Retinal pigment epithelial cell (primary cell): ENCODE data around the gene ZBTB16.

Source experiments
- DNase-seq: peaks from one replicate; pipeline ENCODE4 v3.0.0-alpha.2; 2010; ENCODE audit warnings: low read depth
- H3K4me3 ChIP-seq: 2 replicates; pipeline ENCODE4 v1.5.1; 2011; ENCODE audit warnings: mild to moderate bottlenecking, low read length, control low read depth, moderate library complexity
- TF ChIP-seq, protein P1 (sequence below): conservative IDR thresholded peaks from 2 replicates; pipeline ENCODE4 v1.5.1; 2011; ENCODE audit warnings: low read depth, low read length, control low read depth, inconsistent platforms

The ZBTB16 gene

GRCh38 chr11:114062272-114062671, 2.8 kb downstream of the ZBTB16 start:
- no peak for DNase-seq
- TF ChIP-seq, protein P1, sequence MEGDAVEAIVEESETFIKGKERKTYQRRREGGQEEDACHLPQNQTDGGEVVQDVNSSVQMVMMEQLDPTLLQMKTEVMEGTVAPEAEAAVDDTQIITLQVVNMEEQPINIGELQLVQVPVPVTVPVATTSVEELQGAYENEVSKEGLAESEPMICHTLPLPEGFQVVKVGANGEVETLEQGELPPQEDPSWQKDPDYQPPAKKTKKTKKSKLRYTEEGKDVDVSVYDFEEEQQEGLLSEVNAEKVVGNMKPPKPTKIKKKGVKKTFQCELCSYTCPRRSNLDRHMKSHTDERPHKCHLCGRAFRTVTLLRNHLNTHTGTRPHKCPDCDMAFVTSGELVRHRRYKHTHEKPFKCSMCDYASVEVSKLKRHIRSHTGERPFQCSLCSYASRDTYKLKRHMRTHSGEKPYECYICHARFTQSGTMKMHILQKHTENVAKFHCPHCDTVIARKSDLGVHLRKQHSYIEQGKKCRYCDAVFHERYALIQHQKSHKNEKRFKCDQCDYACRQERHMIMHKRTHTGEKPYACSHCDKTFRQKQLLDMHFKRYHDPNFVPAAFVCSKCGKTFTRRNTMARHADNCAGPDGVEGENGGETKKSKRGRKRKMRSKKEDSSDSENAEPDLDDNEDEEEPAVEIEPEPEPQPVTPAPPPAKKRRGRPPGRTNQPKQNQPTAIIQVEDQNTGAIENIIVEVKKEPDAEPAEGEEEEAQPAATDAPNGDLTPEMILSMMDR, result no peak
- no peak overlapping the region for H3K4me3 ChIP-seq

DNA sequence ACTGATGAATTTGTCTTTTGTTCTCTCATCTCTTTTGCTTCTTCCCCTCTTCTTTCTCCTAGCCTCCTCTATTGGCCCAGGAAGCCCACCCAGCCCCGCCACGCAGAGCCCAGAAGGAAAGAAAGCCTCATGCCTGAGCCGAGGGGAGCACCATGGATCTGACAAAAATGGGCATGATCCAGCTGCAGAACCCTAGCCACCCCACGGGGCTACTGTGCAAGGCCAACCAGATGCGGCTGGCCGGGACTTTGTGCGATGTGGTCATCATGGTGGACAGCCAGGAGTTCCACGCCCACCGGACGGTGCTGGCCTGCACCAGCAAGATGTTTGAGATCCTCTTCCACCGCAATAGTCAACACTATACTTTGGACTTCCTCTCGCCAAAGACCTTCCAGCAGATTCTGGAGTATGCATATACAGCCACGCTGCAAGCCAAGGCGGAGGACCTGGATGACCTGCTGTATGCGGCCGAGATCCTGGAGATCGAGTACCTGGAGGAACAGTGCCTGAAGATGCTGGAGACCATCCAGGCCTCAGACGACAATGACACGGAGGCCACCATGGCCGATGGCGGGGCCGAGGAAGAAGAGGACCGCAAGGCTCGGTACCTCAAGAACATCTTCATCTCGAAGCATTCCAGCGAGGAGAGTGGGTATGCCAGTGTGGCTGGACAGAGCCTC, 3.8 kb downstream of the ZBTB16 start:
- TF ChIP-seq, protein P1, result no peak
- no peak for DNase-seq
- H3K4me3 ChIP-seq, result no peak overlapping the region

GRCh38 chr11:114063829-114064201, 4.3 kb downstream of the ZBTB16 start:
- no peak for DNase-seq

GRCh38 chr11:114064216-114064615, 4.7 kb downstream of the ZBTB16 start:
- TF ChIP-seq, protein P1, result no peak
- DNase-seq, result no peak
- no peak overlapping the region for H3K4me3 ChIP-seq

More at GRCh38 chr11:114063829-114064201, 4.3 kb downstream of the ZBTB16 start:
- TF ChIP-seq, protein P1, result no peak
- H3K4me3 ChIP-seq, result no peak overlapping the region

- H3K4me3 ChIP-seq, result no peak overlapping the region
- no peak for DNase-seq
- TF ChIP-seq, protein P1, result no peak
These were observed 5.6 kb downstream of the ZBTB16 start for GRCh38 chr11:114065094-114065493.

DNA sequence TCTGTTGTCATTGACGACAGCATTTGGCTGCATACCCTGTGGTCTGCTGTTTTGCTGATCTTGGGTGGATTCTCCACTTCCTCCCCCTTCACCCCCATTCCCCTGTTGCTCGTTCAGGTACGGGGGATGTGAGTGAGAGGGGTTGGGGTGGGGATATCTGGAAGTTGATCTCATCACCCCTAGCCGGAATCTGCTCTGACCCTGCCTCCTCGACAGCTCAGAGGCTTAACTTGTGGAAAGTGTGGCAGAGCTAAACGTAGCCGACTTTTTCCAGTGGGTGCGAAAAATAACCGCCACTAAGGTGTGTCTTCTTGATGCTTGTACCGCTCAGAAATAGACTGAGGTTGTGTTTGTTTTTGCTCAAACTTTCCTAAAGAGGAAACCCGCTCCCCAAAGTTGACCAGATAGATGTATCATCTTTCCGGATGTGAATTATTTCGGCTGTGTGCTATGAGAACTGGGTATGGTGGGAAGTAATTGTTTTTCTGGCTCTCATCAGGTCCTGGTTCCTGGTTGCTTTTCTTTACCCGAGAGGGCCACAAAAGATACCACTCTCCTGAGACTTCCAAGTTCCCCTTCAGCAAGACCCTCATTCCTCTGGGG, 6.6 kb downstream of the ZBTB16 start:
- TF ChIP-seq, protein P1, result no peak
- DNase-seq, result no peak
- H3K4me3 ChIP-seq, result no peak overlapping the region

DNA sequence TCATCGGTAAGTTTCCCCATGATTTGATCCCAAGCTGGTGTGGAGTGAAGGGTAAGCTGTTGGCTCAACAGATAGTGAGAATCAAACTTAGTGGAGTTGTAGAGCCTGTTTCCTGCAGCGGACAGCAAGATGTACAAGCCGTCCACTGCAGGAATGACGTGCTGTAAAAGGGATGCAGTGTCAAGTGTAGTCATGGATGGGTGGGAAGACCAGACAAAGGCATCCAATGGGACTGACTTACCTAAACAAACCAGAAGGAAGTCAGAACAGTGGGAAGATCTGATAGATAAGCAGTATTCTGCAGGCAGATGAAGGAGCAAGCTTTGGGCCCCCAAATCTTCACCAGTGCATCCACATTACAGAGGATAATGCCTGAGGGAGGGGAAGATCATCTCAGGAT, 8.8 kb downstream of the ZBTB16 start:
- no peak overlapping the region for H3K4me3 ChIP-seq
- no peak for DNase-seq
- TF ChIP-seq, protein P1, result no peak
